AG10803 (cell line): Measurements from ENCODE around the gene DMBX1.

Experiments
- DNase-seq: peaks from one replicate; pipeline ENCODE4 v3.0.0; 2010; ENCODE audit warnings: low read depth
- H3K4me3 ChIP-seq: 2 replicates; pipeline ENCODE4 v1.5.1; 2011; ENCODE audit warnings: mild to moderate bottlenecking, low read length, control low read depth
- CTCF ChIP-seq: conservative IDR thresholded peaks from 2 replicates; pipeline ENCODE4 v1.5.1; 2011; ENCODE audit warnings: mild to moderate bottlenecking, low read length, control low read depth, inconsistent platforms

Gene DMBX1

DNA sequence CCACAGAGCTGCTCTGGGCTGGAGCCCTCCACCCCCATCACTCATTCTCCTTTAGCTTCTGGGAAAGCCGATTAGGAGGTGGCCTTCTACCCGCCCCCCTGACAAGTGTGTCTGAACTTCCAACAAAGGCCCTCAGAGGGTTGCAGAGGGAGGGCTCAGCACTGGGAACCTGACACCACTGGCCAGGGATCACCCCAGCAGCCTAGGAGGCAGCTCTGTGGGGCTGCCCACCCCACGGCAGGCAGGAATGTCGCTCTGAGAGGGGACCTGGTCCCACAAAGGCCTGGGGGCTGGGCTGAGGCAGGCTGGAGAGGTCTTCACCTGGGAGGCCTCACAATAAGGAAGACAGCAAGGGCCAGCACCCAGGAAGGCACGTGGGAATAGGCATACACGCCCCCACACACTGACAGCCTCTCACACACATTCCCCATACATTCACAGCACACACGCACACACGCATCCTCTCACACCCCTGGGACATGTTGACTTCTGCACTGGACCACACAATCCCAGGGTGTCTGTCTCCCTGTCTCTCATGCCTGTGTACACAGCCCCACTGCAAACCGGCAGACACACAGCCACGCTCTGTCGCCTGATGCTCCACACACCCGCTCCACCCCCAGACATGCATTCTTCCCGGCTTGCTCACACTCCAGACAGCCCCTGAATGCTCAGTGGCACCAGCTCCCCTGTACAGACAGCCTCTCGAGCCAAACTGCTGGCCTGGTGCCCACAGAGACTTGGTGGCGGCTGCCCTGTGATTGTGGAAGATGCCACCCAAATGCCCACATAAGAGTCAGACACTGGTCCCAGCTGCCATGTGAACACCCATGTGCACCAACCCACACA, 30.7 kb downstream of the DMBX1 start:
- TF ChIP-seq CTCF, result no peak
- no peak overlapping the region for H3K4me3 ChIP-seq
- peak; percentile 77 for DNase-seq

- H3K4me3 ChIP-seq, result no peak overlapping the region
- no peak for TF ChIP-seq CTCF
- no peak for DNase-seq
Measured at GRCh38 chr1:46521414-46521813, 31.8 kb downstream of the DMBX1 start.

DNA sequence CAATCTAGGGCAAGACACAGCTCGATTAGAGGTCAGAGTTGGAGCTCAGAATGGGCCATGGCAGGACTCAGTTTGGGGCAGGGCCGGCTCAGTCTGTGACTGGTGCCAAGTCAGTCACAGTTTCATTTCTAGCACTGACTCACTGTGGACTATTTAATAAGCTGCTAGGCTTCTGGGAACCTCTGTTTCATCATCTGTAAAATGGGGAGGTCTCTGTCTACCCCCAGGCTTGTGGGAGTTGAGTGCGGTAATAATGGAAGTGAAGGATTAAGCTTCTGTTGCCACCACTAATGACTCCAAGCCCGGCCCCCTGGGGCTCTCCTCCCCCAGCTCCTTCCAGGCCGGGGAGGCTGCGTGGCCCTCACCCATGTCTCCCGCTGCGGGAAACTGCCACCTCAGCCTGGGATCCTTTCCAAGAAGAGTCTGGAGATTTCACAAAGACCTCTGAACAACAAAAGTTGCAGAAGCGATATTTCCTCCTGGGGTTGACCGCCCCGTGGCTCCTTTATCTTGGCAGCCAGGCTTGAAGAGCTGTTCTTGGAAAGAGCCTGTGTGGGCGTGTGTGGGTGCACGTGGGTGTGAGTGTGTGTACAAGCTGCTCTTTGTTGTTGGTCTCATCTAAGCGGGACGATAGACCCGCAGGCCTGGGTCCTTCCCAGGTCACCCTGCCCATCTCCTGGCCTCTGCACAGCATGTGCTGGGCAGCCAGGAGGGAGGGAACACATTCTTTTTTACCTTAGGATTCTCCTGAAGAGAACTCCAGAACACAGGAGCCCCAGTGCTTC, 32.7 kb downstream of the DMBX1 start:
- TF ChIP-seq CTCF, result no peak
- H3K4me3 ChIP-seq, result no peak overlapping the region
- DNase-seq, result peak; percentile 85

DNA sequence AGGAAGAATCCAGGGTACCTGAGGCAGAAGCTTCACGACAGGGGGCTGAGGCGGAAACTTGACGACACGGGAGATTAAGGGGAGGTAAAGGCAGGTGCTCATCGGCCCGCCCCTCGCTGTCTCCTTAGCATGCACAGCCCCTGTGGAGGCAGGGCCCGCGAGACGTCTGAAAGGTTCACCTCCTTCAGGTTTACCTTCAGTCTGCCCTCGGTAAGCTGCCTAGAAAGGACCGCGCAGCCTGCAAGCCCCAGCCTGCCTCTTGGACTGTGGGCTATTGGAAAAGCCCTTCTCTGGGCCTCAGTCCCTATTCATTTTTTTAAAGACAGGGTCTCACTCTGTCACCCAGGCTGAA, 33.3 kb downstream of the DMBX1 start:
- no peak for DNase-seq
- TF ChIP-seq CTCF, result no peak
- H3K4me3 ChIP-seq, result no peak overlapping the region

DNA sequence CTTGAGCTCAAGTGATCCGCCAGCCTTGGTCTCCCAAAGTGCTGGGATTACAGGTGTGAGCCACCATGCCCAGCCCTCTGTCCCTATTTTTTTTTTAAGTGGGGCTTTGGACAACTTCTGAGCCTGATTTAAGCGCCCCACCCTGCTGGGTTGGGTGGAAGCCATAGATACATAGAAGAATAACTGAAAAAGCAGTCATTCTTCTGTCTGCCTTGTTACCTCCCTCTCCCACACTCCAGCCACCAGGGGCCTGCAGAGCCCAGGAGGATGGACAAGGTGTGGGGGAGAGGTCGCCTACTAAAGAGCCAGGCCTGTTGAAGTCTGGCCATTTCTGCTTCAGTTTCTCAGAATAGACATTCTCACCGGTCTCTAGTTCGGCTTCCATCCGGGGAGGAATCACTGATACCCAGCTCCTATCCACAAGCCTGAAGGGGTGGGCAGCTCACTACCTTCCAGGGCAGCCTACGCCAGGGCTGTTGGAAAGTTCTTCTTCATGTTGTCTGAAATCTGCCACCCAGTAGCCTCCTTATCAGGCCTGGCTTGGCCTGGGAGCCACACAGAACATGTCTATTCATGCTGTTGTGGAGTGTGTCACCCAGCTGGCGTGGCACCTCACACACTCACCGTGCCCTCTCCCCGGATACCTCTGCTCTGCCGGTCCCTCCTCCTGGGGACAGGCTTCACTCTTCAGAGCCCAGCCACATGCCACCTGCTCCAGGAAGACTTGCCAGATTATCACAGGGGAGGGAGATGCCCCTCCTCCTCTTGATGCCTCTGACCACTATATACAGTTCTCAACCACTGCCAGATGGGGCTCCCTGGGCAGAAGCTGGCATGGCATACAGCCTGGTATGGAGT, 34.1 kb downstream of the DMBX1 start:
- H3K4me3 ChIP-seq, result no peak overlapping the region
- DNase-seq, result no peak
- TF ChIP-seq CTCF, result no peak

GRCh38 chr1:46524843-46525242, 35.2 kb downstream of the DMBX1 start:
- no peak for TF ChIP-seq CTCF
- no peak for DNase-seq
- no peak overlapping the region for H3K4me3 ChIP-seq
